GM23248 (cell line): Measurements from ENCODE around the gene HMSD.
"Not testable (repeated sequence)": the region's sequence is repeated elsewhere in the genome, so short reads cannot be mapped to it uniquely, and the experiment has no call there.

Experiments used
- EZH2 ChIP-seq: fragments of 200-600 bp; sonication (generic); IDR thresholded peaks from 2 replicates; pipeline ENCODE4 v1.6.1; 2018; ENCODE audit warnings: antibody characterized with exemption, mild to moderate bottlenecking; ENCODE audit not compliant: insufficient read depth, poor library complexity, severe bottlenecking
- EZH2phosphoT487 ChIP-seq: fragments of 200-600 bp; sonication (generic); IDR thresholded peaks from 2 replicates; pipeline ENCODE4 v1.6.1; 2018; ENCODE audit warnings: antibody characterized with exemption, moderate library complexity, mild to moderate bottlenecking, low read depth; ENCODE audit not compliant: insufficient read depth

GRCh38 chr18:63940543-63941050 lies 8.5 kb upstream of the HMSD start:
- not testable (repeated sequence) for TF ChIP-seq EZH2, EZH2phosphoT487
